Measurements from ENCODE around the gene KIRREL3. TPM values are rescaled to one million over a fixed set of nuclear protein-coding genes. Genes with fewer than 3 reads are reported as not detected.

Gene KIRREL3
- total RNA-seq, 2 experiments from 2014 or later = not detected

DNA sequence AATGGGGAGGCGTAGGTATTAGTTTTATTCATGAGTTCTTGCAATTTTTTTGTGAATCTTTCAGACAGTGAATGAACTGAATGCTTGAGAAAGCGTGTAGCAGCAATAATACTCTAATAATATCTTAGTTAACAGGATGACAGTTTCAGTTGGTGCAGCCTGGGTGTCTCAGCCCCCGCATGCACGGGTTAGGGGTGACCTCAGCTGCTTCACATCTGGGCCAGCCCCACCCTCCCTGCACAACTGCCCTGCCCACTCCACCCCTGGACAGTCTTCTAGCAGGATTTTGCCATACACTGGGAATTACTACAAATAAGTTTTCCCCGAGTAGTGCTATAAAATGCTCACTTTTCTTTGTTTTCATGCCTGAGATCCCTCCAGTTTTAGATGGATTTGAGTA lies 561.9 kb downstream of the KIRREL3 start:
- peaks cover 15% of the 10 kb centered on the region for H3K27me3 Mint-ChIP-seq (ENCODE audit: low read depth)
- H3K9me3 Mint-ChIP-seq (ENCODE audit: insufficient read depth) = no peaks in the 10 kb centered on the region
- DNase-seq (no peak), ATAC-seq (no peak)
- ChIA-PET POLR2A (no interaction called here), CTCF (interaction anchor here (4.6 to 9.2 kb wide), 2 partner anchors 44 to 128 kb away, joined by 26 to 175 read pairs; no protein-coding TSS in a partner anchor)
- H3K4me3 Mint-ChIP-seq = no peak overlapping the region
- no peaks in the 10 kb centered on the region for H3K36me3 Mint-ChIP-seq (ENCODE audit: low read depth)
- H3K4me1 Mint-ChIP-seq (ENCODE audit: low read depth) = peaks cover 12% of the 10 kb centered on the region
- no peak overlapping the region for H3K27ac Mint-ChIP-seq

DNA sequence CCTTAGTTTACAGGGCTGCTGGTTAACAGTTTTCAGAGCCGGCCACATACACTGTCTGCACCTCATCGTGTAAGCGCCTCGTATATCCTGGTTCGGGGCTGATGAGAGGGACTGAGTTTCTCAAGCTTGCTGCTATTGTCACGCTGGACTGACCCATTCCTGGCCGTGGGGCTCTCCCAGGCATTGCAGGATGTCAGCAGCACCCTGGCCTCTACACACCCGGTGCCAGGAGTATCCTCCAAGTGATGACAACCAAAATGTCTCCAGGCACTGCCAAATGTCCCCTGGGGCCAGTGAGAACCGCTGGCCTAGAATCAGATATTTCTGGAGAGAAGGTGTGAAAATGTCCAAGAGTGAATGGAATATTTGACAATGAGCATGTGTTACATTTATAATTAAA lies 562.3 kb downstream of the KIRREL3 start:
- Mint-ChIP-seq H3K36me3 (ENCODE audit: low read depth) (no peaks in the 10 kb centered on the region), H3K4me3 (no peak overlapping the region), H3K27me3 (ENCODE audit: low read depth) (peaks cover 14% of the 10 kb centered on the region), H3K9me3 (ENCODE audit: insufficient read depth) (no peaks in the 10 kb centered on the region), H3K27ac (no peak overlapping the region), H3K4me1 (ENCODE audit: low read depth) (peaks cover 8% of the 10 kb centered on the region)
- ATAC-seq (no peak), DNase-seq (no peak)
- POLR2A ChIA-PET = no interaction called here
- CTCF ChIA-PET = interaction anchor here (9.2 kb wide), 1 partner anchor 44 kb away, joined by 175 read pairs; no protein-coding TSS in a partner anchor

DNA sequence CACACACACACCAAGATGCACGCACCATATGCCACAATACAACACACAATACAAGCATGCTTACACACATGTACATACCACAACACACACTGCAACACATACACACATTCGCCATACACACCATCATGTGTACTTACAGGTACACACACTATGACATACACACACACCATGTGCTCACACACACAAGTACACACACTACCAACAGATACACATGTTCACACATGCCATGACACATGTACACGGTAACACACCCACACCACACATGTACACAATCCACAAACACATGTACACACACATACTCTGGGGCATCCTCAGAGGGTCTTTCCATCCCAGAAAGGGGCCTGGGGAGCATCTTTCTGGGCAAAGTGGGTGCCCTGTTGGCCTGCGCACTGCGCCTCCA lies 562.8 kb downstream of the KIRREL3 start:
- ATAC-seq = no peak

DNA sequence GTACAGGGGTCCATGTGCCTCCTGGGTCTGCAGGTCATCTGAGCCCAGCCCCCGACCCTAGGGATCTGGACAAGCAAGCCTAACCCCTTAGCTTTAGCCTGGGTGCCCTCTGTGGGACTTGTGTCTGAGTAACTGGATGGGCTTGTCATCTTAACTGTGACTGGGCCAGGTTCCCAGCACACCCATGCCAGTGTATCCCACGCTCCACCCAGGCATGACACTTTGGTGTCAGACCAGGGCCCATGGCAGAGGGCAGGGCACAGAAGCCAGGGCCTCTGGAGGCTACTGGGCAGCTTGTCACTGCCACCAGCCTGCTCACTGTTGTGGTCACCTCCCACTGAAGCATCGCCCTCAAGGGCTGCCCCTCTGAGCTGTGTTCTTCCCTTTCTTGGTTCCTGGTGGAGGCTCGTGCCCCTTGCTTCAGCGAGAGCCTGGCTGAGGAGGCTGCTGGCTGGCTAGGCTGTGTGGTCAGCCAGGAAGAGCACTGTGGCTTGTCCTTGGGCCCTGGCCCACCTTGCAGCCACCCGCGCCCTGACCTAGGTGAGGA lies 564.3 kb downstream of the KIRREL3 start:
- peaks cover 3% of the 10 kb centered on the region for H3K27me3 Mint-ChIP-seq (ENCODE audit: low read depth)
- H3K36me3 Mint-ChIP-seq (ENCODE audit: low read depth) = no peaks in the 10 kb centered on the region
- CTCF ChIA-PET = no interaction called here
- no peak overlapping the region for H3K4me3 Mint-ChIP-seq
- POLR2A ChIA-PET = interaction anchor here (0.6 kb wide), 1 partner anchor 1437 kb away, joined by 3 read pairs; no protein-coding TSS in a partner anchor
- H3K4me1 Mint-ChIP-seq (ENCODE audit: low read depth) = peaks cover 5% of the 10 kb centered on the region
- no peaks in the 10 kb centered on the region for H3K9me3 Mint-ChIP-seq (ENCODE audit: insufficient read depth)
- ATAC-seq (no peak), DNase-seq (no peak)
- no peak overlapping the region for H3K27ac Mint-ChIP-seq

More for the DNA sequence above, 562.8 kb downstream of the KIRREL3 start:
- H3K4me3 Mint-ChIP-seq = no peak overlapping the region
- DNase-seq = no peak
- ChIA-PET POLR2A (no interaction called here), CTCF (no interaction called here)
- peaks cover 5% of the 10 kb centered on the region for H3K4me1 Mint-ChIP-seq (ENCODE audit: low read depth)
- H3K9me3 Mint-ChIP-seq (ENCODE audit: insufficient read depth) = no peaks in the 10 kb centered on the region
- no peaks in the 10 kb centered on the region for H3K36me3 Mint-ChIP-seq (ENCODE audit: low read depth)
- peaks cover 9% of the 10 kb centered on the region for H3K27me3 Mint-ChIP-seq (ENCODE audit: low read depth)
- H3K27ac Mint-ChIP-seq = no peak overlapping the region

DNA sequence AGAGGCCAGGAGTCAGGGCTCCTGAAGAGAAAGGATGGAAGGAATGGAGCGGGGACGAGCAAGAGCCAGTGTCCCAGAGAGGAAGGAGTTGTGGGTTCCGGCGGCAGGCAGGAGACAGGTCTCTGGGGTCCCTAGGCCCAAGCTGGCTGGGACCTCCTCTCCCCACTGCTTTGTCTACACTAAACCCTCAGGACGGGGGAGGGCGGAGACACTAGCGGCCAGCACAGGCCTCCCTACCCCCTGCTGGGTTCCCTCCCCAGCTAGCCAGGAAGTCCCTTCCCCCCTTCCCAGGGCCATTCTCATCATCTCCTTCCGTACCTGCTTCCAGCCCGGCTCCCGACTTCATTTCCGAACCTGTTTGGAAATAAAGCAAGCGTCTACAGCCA lies 565.6 kb downstream of the KIRREL3 start:
- DNase-seq (no peak), ATAC-seq (no peak)
- no peaks in the 10 kb centered on the region for H3K4me1 Mint-ChIP-seq (ENCODE audit: low read depth)
- ChIA-PET POLR2A (no interaction called here), CTCF (interaction anchor here (1.2 kb wide), 1 partner anchor 34 kb away, joined by 3 read pairs; no protein-coding TSS in a partner anchor)
- H3K27me3 Mint-ChIP-seq (ENCODE audit: low read depth) = no peaks in the 10 kb centered on the region
- no peaks in the 10 kb centered on the region for H3K36me3 Mint-ChIP-seq (ENCODE audit: low read depth)
- no peak overlapping the region for H3K27ac Mint-ChIP-seq
- H3K9me3 Mint-ChIP-seq (ENCODE audit: insufficient read depth) = no peaks in the 10 kb centered on the region
- H3K4me3 Mint-ChIP-seq = no peak overlapping the region

DNA sequence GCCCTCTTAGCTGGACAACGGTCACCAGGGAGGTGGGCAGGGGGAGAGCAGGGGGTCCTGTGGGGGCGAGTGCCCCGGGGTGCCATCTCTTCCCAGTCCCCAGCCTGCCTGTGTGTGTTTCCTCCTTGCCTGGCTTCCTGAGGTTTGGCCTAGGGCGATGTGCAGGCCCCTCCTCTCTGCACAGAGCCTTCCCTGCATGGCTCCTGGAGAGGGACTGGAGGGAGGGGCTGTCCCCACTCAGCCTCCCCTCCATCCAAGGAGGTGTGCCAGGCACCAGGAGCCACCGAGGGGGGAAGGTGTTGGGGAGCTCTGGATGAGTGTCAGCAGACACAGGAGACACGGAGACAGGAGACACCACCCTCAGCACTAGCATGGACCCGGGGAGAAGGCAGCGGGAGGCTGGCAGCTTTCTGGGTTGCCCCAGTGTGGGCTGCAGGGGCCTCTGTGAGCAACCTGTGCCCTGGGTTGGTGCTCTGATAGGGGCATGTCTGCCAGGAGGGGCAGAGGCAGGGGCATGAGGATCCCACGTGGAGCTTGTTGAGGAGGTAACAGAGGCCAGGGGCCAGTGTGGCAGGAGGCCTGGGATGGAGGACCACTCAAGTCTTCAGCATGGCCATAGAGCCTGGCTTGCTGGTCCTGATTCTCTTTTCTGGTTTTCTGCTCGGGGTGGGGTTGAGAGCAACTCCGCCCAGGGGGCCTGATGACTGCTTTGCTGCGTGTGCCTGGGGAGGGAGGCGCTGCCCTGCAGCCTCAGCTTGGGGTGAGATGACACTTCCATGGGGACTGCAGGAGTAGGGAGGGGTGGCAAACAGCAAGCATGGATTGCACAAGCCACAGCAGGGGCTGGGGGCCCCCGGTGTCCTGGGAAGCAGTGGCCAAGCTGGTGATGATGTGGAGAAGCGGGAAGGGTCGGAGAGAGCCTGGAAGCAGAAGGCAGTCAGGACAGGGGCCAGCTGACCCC lies 566.3 kb downstream of the KIRREL3 start:
- no peak overlapping the region for H3K27ac Mint-ChIP-seq
- H3K4me1 Mint-ChIP-seq (ENCODE audit: low read depth) = no peaks in the 10 kb centered on the region
- DNase-seq (no peak), ATAC-seq (no peak)
- ChIA-PET CTCF (interaction anchor here (1.2 to 1.3 kb wide), 2 partner anchors 34 to 46 kb away, joined by 3 to 6 read pairs; no protein-coding TSS in a partner anchor), POLR2A (no interaction called here)
- no peak overlapping the region for H3K4me3 Mint-ChIP-seq
- no peaks in the 10 kb centered on the region for H3K27me3 Mint-ChIP-seq (ENCODE audit: low read depth)
- H3K9me3 Mint-ChIP-seq (ENCODE audit: insufficient read depth) = no peaks in the 10 kb centered on the region
- H3K36me3 Mint-ChIP-seq (ENCODE audit: low read depth) = no peaks in the 10 kb centered on the region

DNA sequence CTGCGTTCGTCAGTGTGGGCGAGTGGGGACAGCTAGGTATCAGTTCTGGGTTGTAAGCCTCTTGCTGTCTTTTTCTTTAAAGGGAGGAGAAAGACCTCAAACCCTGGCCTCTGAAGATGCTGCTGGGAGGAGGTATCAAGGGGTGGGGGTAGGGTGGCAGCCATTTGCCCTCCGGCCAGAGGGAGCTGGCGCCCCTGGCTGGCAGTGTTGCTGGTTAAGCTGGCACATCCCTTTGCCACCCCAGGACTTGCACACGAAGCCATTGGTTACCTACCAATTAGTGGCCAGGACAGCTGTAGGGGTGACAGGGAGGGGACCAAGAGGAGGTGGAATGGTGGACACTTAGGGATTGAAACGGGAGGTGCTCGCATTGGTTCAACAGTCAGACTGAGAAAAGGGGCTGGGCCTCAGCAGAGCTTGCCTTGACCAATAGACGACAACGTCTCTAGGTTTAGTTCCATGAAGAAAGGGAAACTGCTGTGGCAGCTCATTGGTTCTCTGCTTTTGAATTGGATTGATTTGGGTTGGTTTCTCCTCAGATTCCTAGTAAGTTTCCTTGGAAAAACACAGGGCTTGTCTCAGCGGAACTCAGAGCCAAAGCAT lies 567.2 kb downstream of the KIRREL3 start:
- DNase-seq (no peak), ATAC-seq (no peak)
- Mint-ChIP-seq H3K9me3 (ENCODE audit: insufficient read depth) (no peaks in the 10 kb centered on the region), H3K27me3 (ENCODE audit: low read depth) (no peaks in the 10 kb centered on the region), H3K27ac (no peak overlapping the region), H3K4me3 (no peak overlapping the region), H3K4me1 (ENCODE audit: low read depth) (no peaks in the 10 kb centered on the region), H3K36me3 (ENCODE audit: low read depth) (no peaks in the 10 kb centered on the region)
- ChIA-PET CTCF (interaction anchor here (1.3 to 3.0 kb wide), 2 partner anchors 47 to 123 kb away, joined by 6 to 8 read pairs; no protein-coding TSS in a partner anchor), POLR2A (no interaction called here)

DNA sequence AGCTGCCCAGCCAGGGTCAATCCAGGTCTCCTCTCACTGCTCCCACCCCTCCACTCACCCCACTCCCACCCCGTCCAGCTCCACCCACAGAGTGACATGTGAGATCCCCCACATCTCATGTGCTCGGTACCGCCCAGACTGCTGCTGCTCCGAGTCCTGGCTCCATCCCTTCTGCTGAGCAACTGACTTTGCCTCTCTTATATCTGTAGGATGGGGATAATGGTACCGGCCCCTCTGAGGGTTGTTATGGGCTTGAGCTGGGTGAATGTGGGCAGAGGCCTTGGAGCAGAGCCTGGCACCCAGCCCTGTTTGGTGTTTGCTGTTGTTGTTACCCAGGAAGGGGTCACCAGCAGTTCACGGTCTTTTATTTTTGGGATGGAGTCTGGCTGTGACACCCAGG lies 568.0 kb downstream of the KIRREL3 start:
- Mint-ChIP-seq H3K27me3 (ENCODE audit: low read depth) (no peaks in the 10 kb centered on the region), H3K27ac (no peak overlapping the region), H3K4me1 (ENCODE audit: low read depth) (no peaks in the 10 kb centered on the region), H3K4me3 (no peak overlapping the region), H3K36me3 (ENCODE audit: low read depth) (no peaks in the 10 kb centered on the region), H3K9me3 (ENCODE audit: insufficient read depth) (no peaks in the 10 kb centered on the region)
- ATAC-seq (no peak), DNase-seq (no peak)
- CTCF ChIA-PET = interaction anchor here (3.0 kb wide), 1 partner anchor 122 kb away, joined by 8 read pairs; no protein-coding TSS in a partner anchor
- POLR2A ChIA-PET = no interaction called here

DNA sequence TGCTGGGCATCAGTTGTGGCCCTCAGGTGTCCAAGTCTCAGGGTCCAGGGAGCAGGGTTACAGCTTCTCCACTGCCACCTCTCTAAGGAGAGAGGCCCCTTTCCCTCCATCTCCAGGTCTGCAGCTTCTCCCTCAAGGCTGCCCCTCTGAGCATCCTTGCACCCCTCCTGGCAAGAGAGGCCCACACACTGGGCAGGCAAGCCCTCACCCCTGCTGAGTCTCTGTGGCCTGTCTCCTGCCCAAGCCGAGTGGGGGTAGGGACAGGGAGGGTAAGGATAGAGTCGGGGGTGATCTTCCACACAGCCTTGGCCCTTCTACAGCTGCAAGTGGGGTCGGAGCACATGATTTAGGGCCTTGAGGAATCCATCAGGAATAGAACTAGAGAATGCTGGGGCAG lies 568.5 kb downstream of the KIRREL3 start:
- H3K27me3 Mint-ChIP-seq (ENCODE audit: low read depth) = no peaks in the 10 kb centered on the region
- POLR2A ChIA-PET = no interaction called here
- CTCF ChIA-PET = interaction anchor here (1.1 to 3.0 kb wide), 3 partner anchors 49 to 122 kb away, joined by 3 to 8 read pairs (median 8); no protein-coding TSS in a partner anchor
- no peaks in the 10 kb centered on the region for H3K36me3 Mint-ChIP-seq (ENCODE audit: low read depth)
- ATAC-seq (no peak), DNase-seq (no peak)
- H3K9me3 Mint-ChIP-seq (ENCODE audit: insufficient read depth) = no peaks in the 10 kb centered on the region
- no peaks in the 10 kb centered on the region for H3K4me1 Mint-ChIP-seq (ENCODE audit: low read depth)
- H3K4me3 Mint-ChIP-seq = no peak overlapping the region
- H3K27ac Mint-ChIP-seq = no peak overlapping the region

DNA sequence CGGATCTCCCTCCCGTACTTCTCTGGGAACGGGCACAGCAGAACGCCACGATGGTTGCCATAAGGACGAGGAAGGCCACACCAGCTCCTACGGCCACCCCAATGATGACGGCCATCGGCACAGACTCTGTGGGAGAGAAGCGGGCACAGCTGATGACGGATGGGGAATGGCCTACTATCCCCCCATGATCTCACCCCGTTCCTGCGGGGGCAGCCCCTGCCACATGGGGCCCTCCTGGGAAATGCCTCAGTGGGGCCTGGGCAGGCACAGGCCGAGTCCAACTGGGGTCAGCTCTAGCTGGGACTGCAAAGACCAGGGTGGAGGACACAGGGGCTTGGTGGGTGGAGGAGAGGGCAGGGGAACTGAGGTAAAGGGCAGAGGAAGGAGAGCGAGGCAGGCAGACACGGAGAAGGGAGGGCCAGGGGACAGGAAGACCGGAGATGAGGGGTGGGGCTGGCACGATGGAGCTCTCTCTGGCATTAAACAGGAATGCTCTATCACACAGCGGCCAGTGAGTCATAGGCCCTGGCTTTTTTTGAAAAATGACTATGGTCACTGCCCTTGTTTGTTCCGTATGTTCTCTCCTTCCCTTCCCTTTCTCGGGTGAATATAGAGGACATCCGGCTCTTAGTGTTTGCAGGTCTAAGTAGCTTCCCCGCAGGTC lies 569.0 kb downstream of the KIRREL3 start:
- ChIA-PET CTCF (interaction anchor here (1.1 to 3.0 kb wide), 3 partner anchors 49 to 121 kb away, joined by 3 to 8 read pairs (median 8); no protein-coding TSS in a partner anchor), POLR2A (no interaction called here)
- Mint-ChIP-seq H3K27me3 (ENCODE audit: low read depth) (no peaks in the 10 kb centered on the region), H3K9me3 (ENCODE audit: insufficient read depth) (no peaks in the 10 kb centered on the region), H3K27ac (no peak overlapping the region), H3K36me3 (ENCODE audit: low read depth) (no peaks in the 10 kb centered on the region), H3K4me3 (no peak overlapping the region), H3K4me1 (ENCODE audit: low read depth) (no peaks in the 10 kb centered on the region)
- no peak for ATAC-seq
- DNase-seq = no peak

DNA sequence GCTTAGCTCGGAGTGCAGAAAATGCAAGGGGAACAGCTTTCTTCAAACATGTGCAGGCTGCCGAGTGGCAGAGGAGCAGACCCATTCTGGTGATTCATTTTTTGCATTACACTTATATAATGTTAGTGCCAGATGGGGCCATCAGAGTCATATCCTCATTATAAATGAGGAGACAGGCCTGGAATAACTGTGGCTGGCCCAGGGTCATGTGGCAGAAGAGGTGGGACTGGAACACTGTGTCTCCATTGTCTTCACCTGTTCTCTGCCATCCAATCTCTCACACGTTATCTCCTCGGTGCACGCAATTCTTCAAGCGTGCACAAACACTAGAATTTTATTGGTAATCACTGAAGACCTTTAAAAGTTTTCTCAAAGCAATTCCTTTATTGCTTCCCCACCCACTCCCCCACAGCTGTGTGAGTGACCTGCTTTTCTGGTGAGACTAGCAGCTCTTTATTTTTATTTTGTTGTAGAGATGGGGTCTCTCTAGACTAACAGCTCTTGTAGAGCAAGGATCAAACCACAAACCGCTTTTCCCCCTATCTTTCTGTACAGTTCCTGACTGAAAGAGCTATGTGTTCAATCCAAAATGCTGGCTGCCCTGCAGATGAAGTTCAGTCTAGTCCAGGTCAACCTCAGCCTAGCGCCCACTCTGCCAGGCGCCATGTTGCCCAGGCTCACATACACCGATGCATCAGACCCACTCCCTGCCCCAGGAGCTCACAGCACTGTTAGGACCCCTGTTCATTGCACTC lies 569.8 kb downstream of the KIRREL3 start:
- H3K4me1 Mint-ChIP-seq (ENCODE audit: low read depth) = no peaks in the 10 kb centered on the region
- no peak for ATAC-seq

More for the DNA sequence above, 569.8 kb downstream of the KIRREL3 start:
- POLR2A ChIA-PET = interaction anchor here (0.6 kb wide), 1 partner anchor 82 kb away, joined by 3 read pairs; no protein-coding TSS in a partner anchor
- Mint-ChIP-seq H3K9me3 (ENCODE audit: insufficient read depth) (no peaks in the 10 kb centered on the region), H3K27me3 (ENCODE audit: low read depth) (no peaks in the 10 kb centered on the region), H3K4me3 (no peak overlapping the region), H3K36me3 (ENCODE audit: low read depth) (no peaks in the 10 kb centered on the region), H3K27ac (no peak overlapping the region)
- DNase-seq = no peak
- CTCF ChIA-PET = interaction anchor here (1.1 to 3.0 kb wide), 3 partner anchors 50 to 121 kb away, joined by 3 to 8 read pairs (median 8); no protein-coding TSS in a partner anchor

Data from activated CD8-positive, alpha-beta T cell treated with anti-CD3 and anti-CD28 coated beads, Interleukin-2, amount 10 ng/mL, durations not matched to agents 7 days and 5 days (primary cell).